Left hindlimb (tissue), 1 donor: ENCODE data around the gene SCN7A.
"Not testable (repeated sequence)": the region's sequence is repeated elsewhere in the genome, so short reads cannot be mapped to it uniquely, and the experiment has no call there.

Source experiments
- DNase-seq: peaks from one replicate; pipeline ENCODE4 v3.0.0-alpha.2; 2018

SCN7A gene

GRCh38 chr2:166451468-166451867 lies 42.6 kb downstream of the SCN7A start:
- no peak for DNase-seq

DNA sequence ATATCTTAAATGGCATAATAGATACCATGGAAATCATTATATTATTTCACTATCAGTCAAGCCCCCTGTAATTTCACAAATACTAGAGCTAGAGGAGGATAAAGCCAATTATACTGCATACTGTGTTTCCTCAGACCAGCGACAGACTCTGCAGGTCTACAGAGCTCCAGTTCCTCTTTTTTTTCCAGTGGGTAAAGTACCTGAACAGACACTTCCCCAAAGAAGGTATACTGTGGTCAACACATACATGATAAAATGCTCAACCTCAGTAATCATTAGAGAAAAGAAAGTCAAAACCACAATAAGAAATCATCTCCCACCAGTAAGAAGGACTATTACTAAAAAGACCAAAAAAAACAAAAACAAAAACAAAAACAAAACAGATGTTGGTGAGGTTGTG lies 44.6 kb downstream of the SCN7A start:
- no peak for DNase-seq

- no peak for DNase-seq
These were observed 45.9 kb downstream of the SCN7A start for GRCh38 chr2:166448106-166448505.

DNA sequence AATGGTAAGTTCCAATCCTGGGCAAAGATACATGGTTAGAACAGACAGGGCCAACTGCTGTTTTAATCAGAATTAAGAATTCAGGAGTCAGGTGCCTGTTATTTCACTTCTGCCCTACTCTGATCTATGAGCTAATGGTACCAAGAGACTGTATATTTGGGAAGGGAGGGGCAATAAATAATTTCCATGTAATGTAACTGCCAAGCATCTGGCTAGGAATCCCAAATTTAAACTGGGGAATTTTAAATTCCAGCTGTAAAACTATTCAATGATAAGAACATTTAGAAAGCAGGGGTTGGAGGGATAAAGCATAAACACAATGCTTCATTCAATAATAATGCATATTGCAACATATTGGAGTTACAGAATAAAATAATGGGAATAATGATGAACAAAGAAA lies 49.7 kb downstream of the SCN7A start:
- no peak for DNase-seq

GRCh38 chr2:166440313-166440712 lies 53.7 kb downstream of the SCN7A start:
- no peak for DNase-seq

GRCh38 chr2:166439078-166439477 lies 55.0 kb downstream of the SCN7A start:
- no peak for DNase-seq

GRCh38 chr2:166436976-166437375 lies 57.1 kb downstream of the SCN7A start:
- no peak for DNase-seq

- DNase-seq = no peak
These were observed 57.9 kb downstream of the SCN7A start for GRCh38 chr2:166436189-166436588.

DNA sequence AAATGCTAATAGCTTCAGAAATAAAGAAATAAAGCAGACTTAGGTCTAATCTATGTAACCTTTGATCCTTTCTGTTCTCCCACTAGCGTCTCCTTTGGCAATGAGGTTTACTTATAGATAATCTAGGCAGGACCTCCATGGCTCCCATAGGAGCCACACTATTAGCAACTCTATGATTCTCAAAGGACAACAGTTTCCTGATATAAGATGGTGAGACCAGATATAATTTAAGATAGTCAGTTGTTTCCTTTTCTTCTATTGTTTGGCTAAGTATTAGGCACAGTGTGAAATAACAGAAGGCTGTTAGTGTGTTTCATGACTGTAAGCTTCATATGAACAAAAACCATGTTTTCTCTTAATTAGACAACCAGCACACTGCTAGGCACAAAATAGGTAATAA lies 59.6 kb downstream of the SCN7A start:
- DNase-seq = no peak

DNA sequence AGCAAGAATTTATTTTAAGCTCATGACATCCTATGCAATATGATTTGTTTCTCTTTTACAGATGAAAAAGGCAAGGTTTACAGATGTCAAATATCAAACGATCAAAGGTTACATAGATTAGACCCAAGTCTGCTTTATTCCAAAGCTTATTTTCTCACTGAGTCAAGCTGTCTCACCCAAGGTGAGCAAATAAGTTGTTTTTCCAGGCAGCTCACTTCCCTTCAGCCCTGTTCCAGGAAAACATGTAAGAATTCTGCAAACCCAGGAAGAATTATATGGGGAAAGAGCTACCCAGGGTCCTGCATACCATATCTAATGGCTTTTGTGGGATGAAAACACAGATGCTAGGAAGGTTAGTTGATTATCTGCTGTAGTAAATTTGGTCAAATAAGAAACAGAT lies 60.6 kb downstream of the SCN7A start:
- no peak for DNase-seq

DNA sequence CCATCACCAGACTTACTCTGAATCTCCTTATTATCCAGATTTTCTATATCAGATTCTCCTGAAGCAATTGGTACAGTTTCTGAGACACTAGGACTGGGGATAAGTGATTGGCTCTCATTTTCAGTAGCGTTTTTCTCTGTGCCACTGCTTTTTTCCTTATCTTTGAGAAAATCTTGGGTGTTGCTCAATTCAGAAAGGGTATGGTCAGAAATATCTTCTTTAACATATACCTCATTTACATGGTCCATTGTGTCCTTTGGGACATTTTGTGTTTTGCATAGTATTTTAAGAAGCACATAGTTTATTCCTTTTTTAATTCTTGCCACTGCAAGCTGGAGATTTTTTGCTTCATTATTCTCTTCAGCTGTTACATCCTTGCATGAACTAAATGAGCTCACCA lies 61.7 kb downstream of the SCN7A start:
- DNase-seq = no peak

GRCh38 chr2:166424841-166425240 lies 69.2 kb downstream of the SCN7A start:
- no peak for DNase-seq

- DNase-seq = no peak
These were observed 74.5 kb downstream of the SCN7A start for GRCh38 chr2:166419616-166419934.

DNA sequence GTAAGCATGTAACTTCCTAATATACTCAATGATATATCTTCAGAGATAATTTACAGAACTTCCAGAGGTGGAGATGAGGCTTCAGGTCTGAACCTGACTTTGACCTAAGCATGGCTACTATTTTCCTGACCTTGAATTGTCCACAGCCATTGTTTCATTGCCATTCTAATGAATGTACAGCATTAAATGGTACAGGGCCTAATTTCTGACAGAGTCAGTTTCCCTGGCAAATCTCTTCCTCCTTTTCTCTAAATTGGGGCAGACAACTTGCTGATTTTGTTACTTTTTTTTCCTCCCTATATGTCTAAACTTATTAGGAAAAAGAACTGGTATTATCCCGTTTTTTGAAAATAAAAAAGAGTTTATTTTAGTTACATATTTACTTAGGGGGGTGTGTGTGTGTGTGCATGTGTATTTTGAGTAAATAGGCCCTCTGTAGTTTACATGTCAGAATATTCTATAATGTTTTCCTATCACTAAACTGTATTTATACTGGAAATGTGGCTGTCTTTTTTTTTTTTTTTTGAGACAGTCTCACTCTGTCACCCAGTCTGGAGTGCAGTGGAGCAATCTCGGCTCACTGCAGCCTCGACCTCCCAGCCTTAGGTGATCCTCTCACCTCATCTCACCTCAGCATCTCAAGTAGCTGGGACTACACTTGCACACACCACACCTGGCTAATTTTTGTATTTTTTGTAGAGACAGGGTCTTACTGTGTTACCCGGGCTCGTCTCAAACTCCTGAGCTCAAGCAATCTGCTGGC lies 75.0 kb downstream of the SCN7A start:
- no peak for DNase-seq

DNA sequence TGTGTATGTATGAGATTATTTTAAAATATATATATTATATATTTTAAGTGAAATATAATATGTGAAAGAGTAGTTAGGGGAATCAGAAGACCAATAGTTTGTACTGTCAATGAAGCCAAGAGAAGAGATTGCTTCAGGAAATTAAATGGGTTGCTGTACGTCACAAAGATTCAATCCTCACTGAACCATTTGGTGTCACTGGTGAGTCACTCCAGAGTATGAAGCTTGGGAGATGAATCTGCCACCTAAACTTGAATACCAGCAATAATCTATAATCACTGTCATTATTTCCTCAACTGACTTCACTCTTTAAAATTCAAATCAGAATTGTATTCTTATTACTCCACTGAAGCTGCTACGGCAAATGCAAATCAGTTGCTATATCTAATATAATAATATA lies 76.4 kb downstream of the SCN7A start:
- DNase-seq = no peak

- DNase-seq = no peak
These were observed 80.8 kb downstream of the SCN7A start for GRCh38 chr2:166413255-166413654.

DNA sequence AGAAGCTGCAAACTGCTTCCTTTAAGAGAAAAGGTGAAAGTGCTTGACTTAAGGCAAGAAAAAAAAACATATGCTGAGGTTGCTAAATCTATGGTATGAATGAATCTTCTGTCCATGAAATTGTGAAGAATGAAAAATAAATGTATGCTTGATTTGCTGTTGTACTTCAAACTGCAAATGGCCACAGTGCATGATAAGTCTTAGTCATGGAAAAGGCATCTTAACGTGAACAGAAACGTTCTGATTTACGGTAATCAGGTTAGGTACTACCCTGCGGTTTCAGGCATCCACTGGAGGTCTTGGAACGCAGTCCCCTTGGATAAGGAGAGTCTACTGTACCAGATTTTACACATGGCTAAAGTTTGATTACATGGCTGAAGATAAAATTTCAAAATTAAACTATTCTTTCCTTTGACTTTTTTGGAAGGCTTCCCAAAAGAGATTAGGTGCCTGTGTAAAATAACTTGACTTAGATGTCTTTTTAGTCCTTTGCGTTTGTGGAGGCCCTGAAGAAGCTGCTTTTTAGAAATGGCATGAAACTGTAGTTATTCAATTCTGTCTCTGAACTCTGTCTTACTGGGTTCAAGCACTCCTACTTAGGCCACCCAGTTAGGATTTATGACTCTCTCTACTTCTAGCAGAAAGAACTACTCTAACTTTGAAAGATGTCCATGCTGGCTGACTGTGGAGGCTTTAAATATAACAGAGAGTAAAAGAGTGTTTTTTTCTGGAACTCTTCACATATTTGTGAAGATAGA lies 82.4 kb downstream of the SCN7A start:
- no peak for DNase-seq

- no peak for DNase-seq
These were observed 83.1 kb downstream of the SCN7A start for GRCh38 chr2:166410828-166411472.

DNA sequence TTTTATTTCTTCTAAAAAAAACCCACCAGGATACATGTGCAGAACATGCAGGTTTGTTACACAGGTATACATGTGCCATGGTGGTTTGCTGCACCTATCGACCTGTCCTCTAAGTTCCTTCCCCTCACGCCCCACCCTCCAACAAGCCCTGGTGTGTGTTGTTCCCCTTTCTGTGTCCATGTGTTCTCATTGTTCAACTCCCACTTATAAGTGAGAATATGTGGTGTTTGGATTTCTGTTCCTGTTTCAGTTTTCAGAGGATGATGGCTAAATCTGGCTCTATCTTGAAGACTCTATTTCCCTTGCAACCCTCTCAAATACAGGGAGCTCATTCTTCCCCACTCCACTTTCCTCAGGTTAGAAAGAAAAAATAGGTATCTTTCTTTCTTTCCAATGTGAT lies 86.3 kb downstream of the SCN7A start:
- not testable (repeated sequence) for DNase-seq

- DNase-seq = no peak
These were observed 87.7 kb downstream of the SCN7A start for GRCh38 chr2:166406374-166406773.

GRCh38 chr2:166405569-166405926 lies 88.5 kb downstream of the SCN7A start:
- no peak for DNase-seq

DNA sequence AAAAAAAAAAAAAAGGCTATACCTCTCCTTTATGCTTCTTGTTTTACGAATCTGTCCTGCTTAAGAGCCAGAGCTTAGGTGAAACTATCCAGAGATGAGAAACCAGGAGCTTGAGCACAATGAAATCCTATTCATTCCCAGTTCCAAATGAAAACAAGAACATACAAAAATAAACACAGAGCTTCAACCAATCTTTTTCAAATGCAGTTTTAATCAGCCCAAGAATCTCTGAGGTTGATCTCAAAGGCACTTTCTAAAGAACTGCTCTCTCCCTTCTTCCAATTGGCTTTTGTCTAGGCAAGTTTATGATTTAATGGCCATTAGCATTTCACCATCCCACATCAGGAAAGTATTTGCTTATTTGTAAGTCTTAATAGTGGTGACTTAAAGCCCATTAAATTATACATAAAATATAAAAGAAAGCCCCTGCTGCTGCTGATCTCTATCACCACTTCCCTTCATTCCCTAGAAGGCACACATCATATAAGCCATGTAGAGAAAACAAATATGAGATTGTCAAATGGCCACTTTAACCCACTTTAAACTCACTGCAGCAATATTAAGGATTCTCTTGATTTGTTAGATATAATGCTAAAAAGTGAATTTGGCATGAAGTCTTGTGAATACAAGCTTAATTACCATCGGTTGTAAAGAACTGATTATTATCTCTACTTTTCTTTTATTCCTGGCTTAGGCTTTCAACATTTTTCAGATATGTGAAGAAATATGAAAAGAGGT lies 89.0 kb downstream of the SCN7A start:
- DNase-seq = no peak

DNA sequence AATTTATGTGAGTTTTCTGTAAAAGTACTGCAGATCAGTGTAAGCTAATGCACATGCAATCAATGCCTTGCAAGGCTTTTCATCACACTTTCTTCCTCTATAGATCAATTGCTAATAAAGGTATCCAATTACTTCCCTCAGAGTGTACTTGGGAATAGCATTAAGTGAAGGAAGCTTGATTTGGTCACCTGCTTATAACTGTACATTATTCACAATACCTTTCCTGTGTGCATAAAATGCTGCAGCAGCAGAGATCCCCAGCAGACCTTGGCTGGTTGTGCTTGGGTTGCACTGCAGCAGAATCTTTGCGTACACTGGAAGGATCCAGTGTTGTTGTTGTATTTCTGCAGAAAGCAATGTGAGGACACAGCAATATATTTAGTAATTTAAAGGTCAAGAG lies 99.8 kb downstream of the SCN7A start:
- DNase-seq = no peak

DNA sequence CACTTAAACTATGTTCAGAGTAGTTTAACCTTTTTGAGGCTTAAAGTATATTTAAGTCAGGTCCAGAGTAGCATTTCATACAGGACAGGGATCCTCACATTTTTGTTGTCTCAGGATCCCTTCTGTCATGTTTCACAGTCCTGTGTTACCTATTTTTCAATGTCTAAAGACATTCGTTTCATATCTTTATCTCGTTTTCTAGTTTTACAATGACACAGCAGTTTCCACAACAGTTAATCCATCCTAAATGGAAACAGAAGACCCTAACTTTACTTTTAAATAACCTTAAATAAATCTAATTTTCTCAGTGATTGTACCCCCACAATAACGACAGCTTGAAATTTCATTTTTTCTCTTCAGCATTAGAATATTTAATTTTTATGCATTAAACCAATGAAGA lies 101.0 kb downstream of the SCN7A start:
- no peak for DNase-seq
